TTC549 (cell line): ENCODE measurements around the gene CDKN2B-AS1.

Source experiments
- FAIRE-seq: peaks from 2 replicates; lab custom pipeline; 2012; peaks lifted over from hg19 to GRCh38; lab: Jason Lieb, UNC

The CDKN2B-AS1 gene

GRCh38 chr9:22097707-22098106 is 103.1 kb downstream of the CDKN2B-AS1 start:
- no peak for FAIRE-seq

- no peak for FAIRE-seq
Measured at GRCh38 chr9:22098643-22099332, 104.2 kb downstream of the CDKN2B-AS1 start.

- no peak for FAIRE-seq
Measured at GRCh38 chr9:22100626-22101025, 106.0 kb downstream of the CDKN2B-AS1 start.

- FAIRE-seq = no peak
Measured at GRCh38 chr9:22102146-22103053, 107.8 kb downstream of the CDKN2B-AS1 start.

GRCh38 chr9:22103685-22104575 is 109.3 kb downstream of the CDKN2B-AS1 start:
- no peak for FAIRE-seq

GRCh38 chr9:22105005-22105722 is 110.6 kb downstream of the CDKN2B-AS1 start:
- FAIRE-seq = no peak

- no peak for FAIRE-seq
Measured at GRCh38 chr9:22107202-22108045, 112.8 kb downstream of the CDKN2B-AS1 start.

GRCh38 chr9:22108581-22109370 is 114.2 kb downstream of the CDKN2B-AS1 start:
- FAIRE-seq = no peak

- FAIRE-seq = no peak
Measured at GRCh38 chr9:22111176-22111953, 116.8 kb downstream of the CDKN2B-AS1 start.

GRCh38 chr9:22111954-22112247 is 117.3 kb downstream of the CDKN2B-AS1 start:
- no peak for FAIRE-seq

- FAIRE-seq = no peak
Measured at GRCh38 chr9:22112870-22113821, 118.6 kb downstream of the CDKN2B-AS1 start.

- no peak for FAIRE-seq
Measured at GRCh38 chr9:22114956-22115355, 120.4 kb downstream of the CDKN2B-AS1 start.

- no peak for FAIRE-seq
Measured at GRCh38 chr9:22116758-22117157, 122.2 kb downstream of the CDKN2B-AS1 start.

- FAIRE-seq = no peak
Measured at GRCh38 chr9:22117511-22118384, 123.2 kb downstream of the CDKN2B-AS1 start.

GRCh38 chr9:22118810-22119521 is 124.4 kb downstream of the CDKN2B-AS1 start:
- no peak for FAIRE-seq

- no peak for FAIRE-seq
Measured at GRCh38 chr9:22119522-22120158, 125.0 kb downstream of the CDKN2B-AS1 start.
